IPS DF 6.9 (cell line): ENCODE measurements around the gene KANSL1.
"Not testable (repeated sequence)": the region's sequence is repeated elsewhere in the genome, so short reads cannot be mapped to it uniquely, and the experiment has no call there.

Experiments
- DNase-seq: peaks from one replicate; pipeline ENCODE4 v3.0.0-alpha.2; 2013; ENCODE audit warnings: low read depth, low spot score
- H3K27ac ChIP-seq: one replicate; pipeline ENCODE4 v1.5.1; 2013; ENCODE audit warnings: low read length, control low read depth
- H3K27me3 ChIP-seq: 2 replicates; pipeline ENCODE4 v1.6.1; 2013; ENCODE audit warnings: mild to moderate bottlenecking, low read length; ENCODE audit not compliant: control insufficient read depth, insufficient read depth
- H3K36me3 ChIP-seq: 2 replicates; pipeline ENCODE4 v1.6.1; 2013; ENCODE audit warnings: low read length; ENCODE audit not compliant: control insufficient read depth, insufficient read depth
- H3K4me1 ChIP-seq: 2 replicates; pipeline ENCODE4 v1.6.1; 2013; ENCODE audit warnings: low read length; ENCODE audit not compliant: control insufficient read depth, insufficient read depth
- H3K4me3 ChIP-seq: 2 replicates; pipeline ENCODE4 v1.5.1; 2013; ENCODE audit warnings: mild to moderate bottlenecking, low read length
- H3K9me3 ChIP-seq: 2 replicates; pipeline ENCODE4 v1.6.1; 2013; ENCODE audit warnings: low read length, inconsistent platforms; ENCODE audit not compliant: control insufficient read depth, insufficient read depth
- WGBS: extraction: QIAGEN DNeasy Blood & Tissue Kit; methylation state at CpG from one replicate; pipeline ENCODE4 v1.1.7; 2013; ENCODE audit warnings: mixed read lengths, missing lambda C conversion rate; ENCODE audit not compliant: insufficient read length, insufficient coverage; 5-methylcytosine and 5-hydroxymethylcytosine counted together

Gene KANSL1

DNA sequence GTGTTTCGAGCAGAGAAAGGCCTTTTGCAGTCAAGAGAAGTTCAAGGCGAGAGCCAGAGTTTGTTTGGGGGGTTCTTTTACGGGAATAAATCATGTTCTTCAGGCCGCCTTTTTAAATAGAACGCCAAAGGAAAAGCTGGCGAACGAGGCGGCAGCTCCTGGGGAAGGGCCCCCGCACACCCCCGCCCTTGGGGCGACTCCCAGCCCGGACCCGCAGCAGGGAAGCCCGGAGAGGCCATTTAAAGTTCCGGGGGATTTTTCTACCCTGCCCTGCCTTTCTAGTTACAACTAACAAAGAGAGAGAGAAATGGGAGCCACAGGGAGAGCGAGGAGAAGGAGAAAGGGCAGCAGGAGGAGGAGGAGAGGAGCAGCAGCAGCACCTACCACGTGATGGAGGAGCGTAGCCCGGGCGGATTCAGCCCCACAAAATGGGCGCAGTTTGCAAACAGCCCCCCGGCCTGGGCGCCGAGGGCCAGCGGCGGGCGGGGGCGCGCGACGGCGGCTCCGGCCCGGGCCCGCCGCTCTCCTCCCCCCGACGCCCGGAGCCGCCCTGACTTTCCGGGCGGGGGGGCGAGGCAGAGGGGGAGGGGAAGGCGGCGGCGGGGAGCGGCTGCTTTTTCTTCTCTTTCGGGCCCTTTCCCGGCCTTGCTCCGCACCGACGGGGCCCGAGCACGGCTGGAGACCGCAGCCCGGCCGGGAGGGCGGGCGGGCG, 634 bp downstream of the KANSL1 start:
- WGBS: no CpG with 5 or more reads among the region's 60 CpGs
- no peak for DNase-seq
- Histone ChIP-seq H3K9me3 (no peaks in the 10 kb centered on the region), H3K4me3 (peak overlapping the region; percentile 85), H3K36me3 (no peaks in the 10 kb centered on the region), H3K27me3 (no peaks in the 10 kb centered on the region), H3K4me1 (no peaks in the 10 kb centered on the region), H3K27ac (peak overlapping the region; percentile 11)

- H3K27me3 ChIP-seq: no peaks in the 10 kb centered on the region
- H3K9me3 ChIP-seq: no peaks in the 10 kb centered on the region
- peak overlapping the region; percentile 85 for H3K4me3 ChIP-seq
- H3K27ac ChIP-seq: peak overlapping the region; percentile 11
- WGBS: no CpG with 5 or more reads among the region's 7 CpGs
- H3K4me1 ChIP-seq: no peaks in the 10 kb centered on the region
- no peak for DNase-seq
- no peaks in the 10 kb centered on the region for H3K36me3 ChIP-seq
Measured at GRCh38 chr17:46192189-46192438, 1.1 kb downstream of the KANSL1 start.

- WGBS: no CpG with 5 or more reads among the region's 20 CpGs
- DNase-seq: no peak
- Histone ChIP-seq H3K27ac (no peak overlapping the region), H3K4me1 (no peaks in the 10 kb centered on the region; the same call in 1 of the 2 replicates), H3K27me3 (no peaks in the 10 kb centered on the region), H3K9me3 (no peaks in the 10 kb centered on the region), H3K36me3 (no peaks in the 10 kb centered on the region), H3K4me3 (peak overlapping the region; percentile 85)
Measured at GRCh38 chr17:46191322-46192188, 1.7 kb downstream of the KANSL1 start.

DNA sequence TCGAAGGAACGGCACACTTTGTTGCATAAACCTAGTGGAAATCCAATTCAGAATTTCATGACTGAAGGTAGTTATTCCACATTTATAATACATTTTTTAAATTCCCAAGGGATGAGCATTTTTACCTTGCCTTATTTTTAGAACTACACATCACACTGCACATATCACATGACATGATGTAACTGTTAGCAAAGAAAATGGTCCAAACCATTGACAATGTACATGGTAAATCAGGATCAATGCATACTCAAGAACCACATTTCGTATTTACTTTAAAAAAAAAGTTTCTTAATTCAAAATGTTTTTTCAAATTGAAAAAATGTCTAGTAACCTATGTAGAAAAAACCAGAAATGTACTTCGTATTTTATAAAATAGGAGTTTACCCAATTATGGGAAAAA, 2.5 kb downstream of the KANSL1 start:
- Histone ChIP-seq H3K4me3 (no peak overlapping the region; the same call in 1 of the 2 replicates), H3K9me3 (no peaks in the 10 kb centered on the region), H3K27me3 (no peaks in the 10 kb centered on the region), H3K27ac (no peak overlapping the region), H3K4me1 (no peaks in the 10 kb centered on the region; the same call in 1 of the 2 replicates), H3K36me3 (no peaks in the 10 kb centered on the region)
- DNase-seq: no peak
- WGBS: no CpG with 5 or more reads among the region's 4 CpGs

- not testable (repeated sequence) for H3K27me3 ChIP-seq, H3K36me3 ChIP-seq, H3K4me1 ChIP-seq, DNase-seq, H3K27ac ChIP-seq, H3K4me3 ChIP-seq, H3K9me3 ChIP-seq
- WGBS: no CpG with 5 or more reads among the region's 3 CpGs
Measured at GRCh38 chr17:46186827-46187235, 6.4 kb downstream of the KANSL1 start.

GRCh38 chr17:46184696-46185095, 8.5 kb downstream of the KANSL1 start:
- H3K36me3 ChIP-seq: no peaks in the 10 kb centered on the region
- no peak overlapping the region for H3K4me3 ChIP-seq
- no peak overlapping the region for H3K27ac ChIP-seq
- H3K9me3 ChIP-seq: no peaks in the 10 kb centered on the region
- no peaks in the 10 kb centered on the region for H3K27me3 ChIP-seq
- DNase-seq: no peak
- H3K4me1 ChIP-seq: peaks cover 5% of the 10 kb centered on the region
- WGBS: no CpG with 5 or more reads among the region's 7 CpGs

GRCh38 chr17:46183383-46183782, 9.8 kb downstream of the KANSL1 start:
- H3K36me3 ChIP-seq, H3K27me3 ChIP-seq, H3K4me3 ChIP-seq, H3K4me1 ChIP-seq, DNase-seq, H3K9me3 ChIP-seq, H3K27ac ChIP-seq: not testable (repeated sequence)
- WGBS: no CpG with 5 or more reads among the region's 7 CpGs

- Histone ChIP-seq H3K9me3 (no peaks in the 10 kb centered on the region), H3K36me3 (no peaks in the 10 kb centered on the region), H3K4me3 (no peak overlapping the region), H3K27me3 (no peaks in the 10 kb centered on the region), H3K4me1 (peaks cover 6% of the 10 kb centered on the region), H3K27ac (no peak overlapping the region)
- DNase-seq: no peak
- no CpG with 5 or more reads among the region's 3 CpGs for WGBS
Measured at GRCh38 chr17:46182961-46183360, 10.3 kb downstream of the KANSL1 start.

DNA sequence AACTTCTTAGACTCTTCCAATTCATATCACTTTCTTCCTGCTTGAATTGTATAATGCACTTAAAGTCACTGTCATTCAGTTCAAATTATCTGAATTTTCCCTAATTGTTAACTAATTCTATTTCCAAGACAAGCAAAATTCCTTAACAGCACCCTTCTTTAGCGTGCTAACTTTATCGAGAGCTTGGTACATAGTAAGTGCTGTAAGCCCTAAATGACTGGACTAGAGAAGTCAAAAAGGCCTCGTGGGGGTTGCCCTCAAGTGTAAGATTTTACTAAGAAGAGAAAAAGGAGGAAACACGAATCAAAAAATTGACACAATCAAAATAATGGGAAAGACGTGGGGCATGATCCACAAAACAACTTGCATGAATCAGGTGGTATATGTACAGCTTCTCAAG, 11.3 kb downstream of the KANSL1 start:
- Histone ChIP-seq H3K9me3 (no peaks in the 10 kb centered on the region), H3K4me1 (peaks cover 6% of the 10 kb centered on the region)

DNA sequence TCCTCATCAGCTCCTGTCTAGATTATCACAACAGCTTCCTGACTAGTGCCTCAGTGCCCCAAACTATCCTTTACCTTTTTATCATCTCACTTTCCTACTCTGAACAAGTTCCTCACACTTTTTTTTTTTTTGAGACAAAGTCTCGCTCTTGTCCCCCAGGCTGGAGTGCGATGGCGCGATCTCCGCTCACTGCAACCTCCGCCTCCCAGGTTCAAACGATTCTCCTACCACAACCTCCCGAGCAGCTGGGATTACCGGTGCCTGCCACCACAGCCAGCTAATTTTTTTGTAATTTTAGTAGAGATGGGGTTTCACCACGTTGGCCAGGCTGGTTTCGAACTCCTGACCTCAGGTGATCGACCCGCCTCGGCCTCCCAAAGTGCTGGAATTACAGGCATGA, 11.9 kb downstream of the KANSL1 start:
- not testable (repeated sequence) for H3K4me1 ChIP-seq, H3K27ac ChIP-seq
- WGBS: no CpG with 5 or more reads among the region's 14 CpGs

More for the DNA sequence above, 11.3 kb downstream of the KANSL1 start:
- WGBS: no CpG with 5 or more reads among the region's 5 CpGs
- no peak for DNase-seq
- Histone ChIP-seq H3K27ac (no peak overlapping the region), H3K27me3 (no peaks in the 10 kb centered on the region), H3K4me3 (no peak overlapping the region), H3K36me3 (no peaks in the 10 kb centered on the region)

More for the DNA sequence above, 11.9 kb downstream of the KANSL1 start:
- H3K9me3 ChIP-seq, DNase-seq, H3K27me3 ChIP-seq, H3K36me3 ChIP-seq, H3K4me3 ChIP-seq: not testable (repeated sequence)
